NB4 (cell line): ENCODE data around the gene NFIX.

Experiments
- DNase-seq: peaks from one replicate; pipeline ENCODE4 v3.0.0; 2010; ENCODE audit warnings: low read depth
- H3K4me3 ChIP-seq: one replicate; pipeline ENCODE4 v1.5.1; 2011; ENCODE audit warnings: mild to moderate bottlenecking, low read depth, low read length, moderate library complexity
- CTCF ChIP-seq: IDR thresholded peaks from one replicate; pipeline ENCODE4 v1.5.1; 2012; ENCODE audit warnings: low read depth, low read length
- MYC ChIP-seq: IDR thresholded peaks from 2 replicates; pipeline ENCODE4 v1.6.1; 2011; ENCODE audit warnings: low read depth, low read length
- POLR2A ChIP-seq: IDR thresholded peaks from 2 replicates; pipeline ENCODE4 v1.6.1; 2011; ENCODE audit warnings: mild to moderate bottlenecking; ENCODE audit not compliant: insufficient read length; ENCODE audit errors: extremely low read depth
- TF ChIP-seq, protein P1 (sequence below): IDR thresholded peaks from 2 replicates; pipeline ENCODE4 v1.6.1; 2011; ENCODE audit warnings: low read depth, low read length

Gene NFIX

GRCh38 chr19:13064092-13064489 is 68.8 kb downstream of the NFIX start:
- no peak overlapping the region for H3K4me3 ChIP-seq
- TF ChIP-seq, protein P1, sequence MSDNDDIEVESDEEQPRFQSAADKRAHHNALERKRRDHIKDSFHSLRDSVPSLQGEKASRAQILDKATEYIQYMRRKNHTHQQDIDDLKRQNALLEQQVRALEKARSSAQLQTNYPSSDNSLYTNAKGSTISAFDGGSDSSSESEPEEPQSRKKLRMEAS, result no peak
- TF ChIP-seq MYC (no peak), CTCF (no peak), POLR2A (no peak)
- DNase-seq, result no peak

GRCh38 chr19:13066226-13066625 is 71.0 kb downstream of the NFIX start:
- no peak overlapping the region for H3K4me3 ChIP-seq
- TF ChIP-seq POLR2A (no peak), CTCF (no peak), MYC (no peak)
- TF ChIP-seq, protein P1, result peak; percentile 25; the same call in 1 of the 2 replicates
- peak; percentile 57 for DNase-seq

DNA sequence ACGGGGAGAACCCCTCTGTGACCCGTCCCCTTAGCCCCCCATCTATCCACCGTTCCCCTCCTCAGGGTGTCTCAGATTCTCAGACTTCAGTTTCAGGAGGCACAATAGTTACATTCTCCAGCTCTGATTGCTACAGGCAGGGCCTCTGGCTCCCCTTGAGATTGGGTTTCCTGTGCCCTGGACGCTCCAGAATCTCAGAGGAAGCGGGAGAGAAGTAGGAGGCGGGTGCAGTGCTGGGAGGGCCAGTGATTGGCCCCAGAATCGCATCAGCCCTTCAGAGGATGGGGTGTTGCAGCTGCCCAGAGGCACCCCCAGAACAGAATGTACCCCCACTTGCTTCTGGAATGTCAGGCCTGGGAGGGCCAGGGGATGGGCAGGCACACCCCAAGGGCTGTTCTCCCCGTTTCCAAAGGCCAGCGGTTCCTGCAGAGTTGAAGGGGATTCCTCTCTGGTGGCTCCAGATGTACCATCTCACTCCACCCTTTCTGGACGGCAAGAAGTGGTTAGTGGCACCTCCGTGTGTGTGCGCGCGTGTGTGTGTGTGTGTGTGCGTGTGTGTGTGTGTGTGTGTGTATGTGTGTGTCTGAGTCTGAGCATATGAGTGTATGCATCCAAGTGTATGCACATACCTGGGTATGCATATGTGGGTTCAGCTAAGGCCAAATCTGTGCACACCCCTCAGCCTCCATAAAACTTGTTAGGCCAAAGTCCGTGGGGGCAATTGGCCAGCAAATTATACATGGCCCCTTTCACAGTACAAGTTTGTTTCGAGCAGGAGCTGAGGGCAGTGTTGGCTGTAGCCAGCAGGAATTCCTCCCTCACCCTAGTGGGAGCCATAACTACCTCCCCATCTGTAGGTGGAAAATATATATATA is 71.9 kb downstream of the NFIX start:
- no peak for DNase-seq
- no peak for TF ChIP-seq POLR2A
- TF ChIP-seq MYC, result no peak
- no peak for TF ChIP-seq CTCF
- TF ChIP-seq, protein P1, result no peak
- no peak overlapping the region for H3K4me3 ChIP-seq

DNA sequence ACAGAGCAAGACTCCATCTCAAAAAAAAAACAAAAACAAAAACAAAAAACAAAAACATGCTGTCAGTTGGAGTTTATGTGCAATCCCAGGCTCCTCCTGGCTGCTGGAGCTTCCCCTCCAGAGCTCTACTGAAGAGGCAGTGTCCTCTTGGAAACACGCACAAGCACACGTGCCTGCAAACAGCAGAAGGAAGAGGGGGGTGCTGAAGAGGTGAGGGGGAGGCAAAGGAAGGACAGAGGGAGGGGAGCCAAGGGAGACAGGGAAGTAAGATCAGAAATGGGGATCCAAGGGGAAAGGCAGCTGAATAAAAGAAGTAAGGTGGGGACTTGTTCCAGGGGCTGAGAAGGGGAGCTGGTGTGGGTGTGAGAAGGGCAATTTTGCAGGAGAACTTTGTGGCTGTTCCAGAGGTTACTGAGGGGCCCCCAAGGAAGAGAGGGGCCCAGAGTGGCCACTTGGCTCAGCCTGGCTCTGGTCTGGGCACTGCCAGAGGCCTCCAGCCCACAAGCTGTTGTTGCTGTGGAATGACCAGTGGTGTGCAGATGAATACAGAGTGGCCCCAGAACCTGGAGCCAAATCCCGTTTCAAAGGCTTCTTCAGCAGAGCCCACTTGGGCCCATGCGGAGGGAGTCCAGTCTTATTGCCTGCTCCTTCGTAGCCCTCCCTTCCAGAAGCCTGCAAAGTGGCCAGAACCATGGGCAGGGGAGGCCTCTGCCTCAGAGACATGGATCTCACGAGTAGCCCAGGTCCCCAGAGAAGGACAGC is 73.0 kb downstream of the NFIX start:
- TF ChIP-seq MYC (no peak), CTCF (no peak), POLR2A (no peak)
- TF ChIP-seq, protein P1, result no peak
- no peak for DNase-seq
- no peak overlapping the region for H3K4me3 ChIP-seq

GRCh38 chr19:13069415-13070359 is 74.4 kb downstream of the NFIX start:
- H3K4me3 ChIP-seq, result no peak overlapping the region
- DNase-seq, result no peak
- TF ChIP-seq POLR2A, result no peak
- TF ChIP-seq MYC, result no peak
- TF ChIP-seq, protein P1, result no peak
- no peak for TF ChIP-seq CTCF
